IMR-90 (cell line): ENCODE results near the gene STK35. TPM values are rescaled to one million over a fixed set of nuclear protein-coding genes. Genes with fewer than 3 reads are reported as not detected.

ENCODE experiments used
- ATAC-seq: fragments of 200-7000 bp; cut with Tn5 transposase; 2 replicates; pipeline ENCODE4 v1.9.1; 2020; ENCODE audit warnings: low read depth, mild to moderate bottlenecking, moderate library complexity
- BruUV-seq: library from RNA; stranded (reverse); fragments of 400-500 nt; replicated peaks from 2 replicates; lab custom pipeline; 2021; lab: Mats Ljungman, UMichigan
- CTCF ChIA-PET: fragments of 300-600 bp; formaldehyde crosslinking; extraction: SDS; loops from one replicate; lab custom pipeline; 2021; ENCODE audit warnings: antibody characterized with exemption; lab: Yijun Ruan, JAX
- POLR2A ChIA-PET: fragments of 300-600 bp; sonication (Branson Sonifier 250); formaldehyde crosslinking; loops from one replicate; lab custom pipeline; 2022; ENCODE audit warnings: antibody characterized with exemption; ENCODE audit not compliant: unreplicated experiment; lab: Charles Lee
- DNase-seq: peaks from one replicate; pipeline ENCODE4 v3.0.0; 2013
- H2AFZ ChIP-seq: replicated peaks from 2 replicates; pipeline ENCODE3; 2013; ENCODE audit warnings: low read length, mild to moderate bottlenecking; ENCODE audit not compliant: poor library complexity
- H2AK5ac ChIP-seq: 2 replicates; pipeline ENCODE4 v1.6.1; 2013; ENCODE audit warnings: low read depth, low read length, inconsistent platforms
- H2AK9ac ChIP-seq: replicated peaks from 2 replicates; pipeline ENCODE3; 2013; ENCODE audit warnings: mild to moderate bottlenecking, low read depth, low read length, moderate library complexity; ENCODE audit not compliant: poor library complexity
- H2BK120ac ChIP-seq: 2 replicates; pipeline ENCODE4 v1.6.1; 2013; ENCODE audit warnings: low read depth, low read length, inconsistent platforms
- H2BK15ac ChIP-seq: 3 replicates; pipeline ENCODE4 v1.6.1; 2013; ENCODE audit warnings: low read depth, low read length, inconsistent platforms
- H2BK20ac ChIP-seq: 2 replicates; pipeline ENCODE4 v1.6.1; 2013; ENCODE audit warnings: low read depth, mild to moderate bottlenecking, inconsistent platforms, low read length, moderate library complexity
- H2BK5ac ChIP-seq: 2 replicates; pipeline ENCODE4 v1.6.1; 2013; ENCODE audit warnings: mild to moderate bottlenecking, low read depth, low read length, inconsistent platforms; ENCODE audit not compliant: poor library complexity, severe bottlenecking
- H3K14ac ChIP-seq: replicated peaks from 2 replicates; pipeline ENCODE4 v1.6.1; 2013; ENCODE audit warnings: low read depth, low read length, inconsistent platforms
- H3K18ac ChIP-seq: 2 replicates; pipeline ENCODE4 v1.6.1; 2013; ENCODE audit warnings: low read depth, low read length, control low read depth
- H3K23ac ChIP-seq: 2 replicates; pipeline ENCODE4 v1.6.1; 2013; ENCODE audit warnings: low read depth, low read length, inconsistent platforms
- H3K27ac ChIP-seq: 2 replicates; pipeline ENCODE4 v1.5.1; 2013; ENCODE audit warnings: mild to moderate bottlenecking, control low read depth, low read length; ENCODE audit not compliant: insufficient read depth
- H3K27me3 ChIP-seq: 2 replicates; pipeline ENCODE4 v1.6.1; 2013; ENCODE audit warnings: low read length; ENCODE audit not compliant: control insufficient read depth, insufficient read depth
- H3K36me3 ChIP-seq: 2 replicates; pipeline ENCODE4 v1.6.1; 2013; ENCODE audit warnings: low read length, mixed read lengths; ENCODE audit not compliant: control insufficient read depth, insufficient read depth
- H3K4ac ChIP-seq: 2 replicates; pipeline ENCODE4 v1.6.1; 2013; ENCODE audit warnings: low read depth, low read length, inconsistent platforms
- H3K4me1 ChIP-seq: 2 replicates; pipeline ENCODE4 v1.6.1; 2013; ENCODE audit warnings: low read length, mixed read lengths; ENCODE audit not compliant: control insufficient read depth, insufficient read depth
- H3K4me2 ChIP-seq: 2 replicates; pipeline ENCODE4 v1.6.1; 2013; ENCODE audit warnings: low read depth, mild to moderate bottlenecking, control low read depth, low read length, moderate library complexity
- H3K4me3 ChIP-seq: 2 replicates; pipeline ENCODE4 v1.5.1; 2013; ENCODE audit warnings: low read depth, mild to moderate bottlenecking, control low read depth, low read length, moderate library complexity; ENCODE audit not compliant: insufficient read depth
- H3K56ac ChIP-seq: 2 replicates; pipeline ENCODE4 v1.6.1; 2013; ENCODE audit warnings: low read length, inconsistent platforms; ENCODE audit not compliant: insufficient read depth; ENCODE audit errors: extremely low read depth
- H3K79me1 ChIP-seq, 2 experiments: 2 replicates each; pipeline ENCODE4 v1.6.1; 2013; ENCODE audit warnings: low read length in 2 of 2, inconsistent platforms in 1 of 2, low read depth in 1 of 2
- H3K9ac ChIP-seq: 2 replicates; pipeline ENCODE4 v1.6.1; 2013; ENCODE audit warnings: low read depth, low read length, control low read depth
- H3K9me1 ChIP-seq: 2 replicates; pipeline ENCODE4 v1.6.1; 2013; ENCODE audit warnings: low read length, inconsistent platforms; ENCODE audit not compliant: insufficient read depth
- H3K9me3 ChIP-seq: 2 replicates; pipeline ENCODE4 v1.6.1; 2013; ENCODE audit warnings: low read length; ENCODE audit not compliant: control insufficient read depth, insufficient read depth
- H4K20me1 ChIP-seq: 2 replicates; pipeline ENCODE4 v1.6.1; 2013; ENCODE audit warnings: low read length, inconsistent platforms; ENCODE audit not compliant: insufficient read depth
- H4K5ac ChIP-seq: 2 replicates; pipeline ENCODE4 v1.6.1; 2013; ENCODE audit warnings: mild to moderate bottlenecking, low read depth, low read length, control low read depth
- H4K8ac ChIP-seq, 2 experiments: 2 replicates each; pipeline ENCODE4 v1.6.1; 2013; ENCODE audit warnings: low read depth in 2 of 2, low read length in 2 of 2, control low read depth in 1 of 2, inconsistent platforms in 1 of 2
- H4K91ac ChIP-seq: 2 replicates; pipeline ENCODE4 v1.6.1; 2013; ENCODE audit warnings: low read depth, low read length, inconsistent platforms; ENCODE audit not compliant: insufficient read depth
- BHLHE40 ChIP-seq: fragments of 150-350 bp; IDR thresholded peaks from 2 replicates; pipeline ENCODE4 v1.6.1; 2016; ENCODE audit warnings: mild to moderate bottlenecking, low read depth, low read length
- CEBPB ChIP-seq: IDR thresholded peaks from 2 replicates; pipeline ENCODE4 v1.6.1; 2012; ENCODE audit warnings: low read depth, low read length, improper control_type of control experiment
- CHD1 ChIP-seq: IDR thresholded peaks from 2 replicates; pipeline ENCODE4 v1.6.1; 2012; ENCODE audit warnings: low read depth, low read length, improper control_type of control experiment
- ELK1 ChIP-seq: fragments of 150-350 bp; IDR thresholded peaks from 2 replicates; pipeline ENCODE4 v1.6.1; 2016; ENCODE audit warnings: low read depth, mild to moderate bottlenecking, low read length, moderate library complexity, borderline replicate concordance
- FOS ChIP-seq: fragments of 150-350 bp; IDR thresholded peaks from 2 replicates; pipeline ENCODE4 v1.6.1; 2016; ENCODE audit warnings: low read depth, low read length
- MAZ ChIP-seq: IDR thresholded peaks from 2 replicates; pipeline ENCODE4 v1.6.1; 2012; ENCODE audit warnings: low read depth, mild to moderate bottlenecking, low read length, improper control_type of control experiment, moderate library complexity, borderline replicate concordance
- MXI1 ChIP-seq: IDR thresholded peaks from 2 replicates; pipeline ENCODE4 v1.6.1; 2012; ENCODE audit warnings: low read depth, mild to moderate bottlenecking, low read length, moderate library complexity, borderline replicate concordance
- NFE2L2 ChIP-seq: fragments of 150-350 bp; IDR thresholded peaks from 2 replicates; pipeline ENCODE4 v1.6.1; 2016; ENCODE audit warnings: low read depth, mild to moderate bottlenecking, low read length
- POLR2A ChIP-seq: IDR thresholded peaks from 2 replicates; pipeline ENCODE4 v1.6.1; 2012; ENCODE audit warnings: mild to moderate bottlenecking, low read depth, low read length
- RCOR1 ChIP-seq: IDR thresholded peaks from 2 replicates; pipeline ENCODE4 v1.6.1; 2012; ENCODE audit warnings: mild to moderate bottlenecking, low read length, improper control_type of control experiment; ENCODE audit not compliant: insufficient replicate concordance
- RFX5 ChIP-seq: IDR thresholded peaks from 2 replicates; pipeline ENCODE4 v1.8.0; 2012; ENCODE audit warnings: low read depth, mild to moderate bottlenecking, low read length, moderate library complexity
- SMC3 ChIP-seq: fragments of 150-350 bp; IDR thresholded peaks from 2 replicates; pipeline ENCODE4 v1.6.1; 2016; ENCODE audit warnings: low read depth, mild to moderate bottlenecking, antibody characterized with exemption, low read length, moderate library complexity
- WGBS, 2 experiments: methylation state at CpG; one replicate each; pipeline versions ENCODE4 v1.1.5 to v1.1.7; 2013; ENCODE audit warnings: missing lambda C conversion rate in 2 of 2; ENCODE audit not compliant: insufficient read length in 1 of 2; ENCODE audit errors: extremely low coverage in 2 of 2; 5-methylcytosine and 5-hydroxymethylcytosine counted together
- dilution Hi-C: fragments of 300-500 bp; cut with HindIII; formaldehyde crosslinking; loops from one replicate; pipeline ENCODE4 v1.14.3; 2018; ENCODE audit warnings: low sequenced_read_pairs; ENCODE audit not compliant: unreplicated experiment
- in situ Hi-C: fragments of 300-500 bp; cut with MboI; formaldehyde crosslinking; loops from 3 replicates; pipeline ENCODE4 v1.14.3; 2019; ENCODE audit warnings: low sequenced_read_pairs, inconsistent platforms, mixed read lengths
- intact Hi-C: fragments of 100-400 bp; cut with micrococcal nuclease; formaldehyde crosslinking; loops from 2 replicates; pipeline ENCODE4 v1.10.0; 2022
- polyA plus RNA-seq, 3 experiments: library from polyadenylated mRNA; depleted of rRNA; stranded (reverse); fragments of >200 nt; gene quantifications; 2 replicates each; pipeline ENCODE4 v1.2.3, GENCODE V29; 2012; ENCODE audit warnings: low replicate concordance in 1 of 3
- total RNA-seq: library from RNA; depleted of rRNA; stranded (reverse); fragments of >200 nt; gene quantifications from 2 replicates; pipeline ENCODE4 v1.2.3, GENCODE V29; 2012

Gene STK35
- total and polyA plus RNA-seq, 2 of the 4 experiments (the other 2 are of a cell fraction), result 11.1 to 12.0 TPM

- no peak overlapping the region for H3K56ac ChIP-seq
- no peaks in the 10 kb centered on the region for H3K36me3 ChIP-seq
- H4K5ac ChIP-seq, result no peak overlapping the region
- H3K4ac ChIP-seq, result no peak overlapping the region
- H3K9ac ChIP-seq, result no peak overlapping the region
- H3K14ac ChIP-seq, result no peak overlapping the region
- H3K9me1 ChIP-seq, result no peaks in the 10 kb centered on the region
- in situ Hi-C loops (no loop called here), dilution Hi-C loops (no loop called here), intact Hi-C loops (no loop called here)
- no peak overlapping the region for H2AK5ac ChIP-seq
- POLR2A ChIA-PET, result no interaction called here
- no peak overlapping the region for H4K8ac ChIP-seq
- no peak overlapping the region for H3K27ac ChIP-seq
- no peak overlapping the region for H2AK9ac ChIP-seq
- H3K79me1 ChIP-seq, result no peaks in the 10 kb centered on the region
- DNase-seq (no peak), ATAC-seq (no peak)
- no peak overlapping the region for H2BK15ac ChIP-seq
- BruUV-seq, result no TSS peak
- H3K4me2 ChIP-seq, result no peak overlapping the region
- H3K18ac ChIP-seq, result no peak overlapping the region
- TF ChIP-seq CEBPB (no peak), MAZ (no peak), ELK1 (no peak), NFE2L2 (no peak), RCOR1 (no peak), FOS (no peak), CHD1 (no peak), SMC3 (no peak), RFX5 (no peak), BHLHE40 (no peak), POLR2A (no peak), MXI1 (no peak)
- H2AFZ ChIP-seq, result no peak overlapping the region
- no peaks in the 10 kb centered on the region for H3K9me3 ChIP-seq
- H3K4me3 ChIP-seq, result no peak overlapping the region
- no peaks in the 10 kb centered on the region for H4K20me1 ChIP-seq
- no peaks in the 10 kb centered on the region for H3K4me1 ChIP-seq
- H2BK20ac ChIP-seq, result no peak overlapping the region
- H3K23ac ChIP-seq, result no peak overlapping the region
- CTCF ChIA-PET, result no interaction called here
- H3K27me3 ChIP-seq, result peaks cover 28% of the 10 kb centered on the region
- H2BK120ac ChIP-seq, result no peak overlapping the region
- no peak overlapping the region for H2BK5ac ChIP-seq
- WGBS, 2 experiments, result 75% methylated on average over 2 of the region's 5 CpGs; no CpG with 5 or more reads in 1 of the 2 experiments
- H4K91ac ChIP-seq, result no peak overlapping the region
Observed at GRCh38 chr20:2167112-2167511, 65.5 kb downstream of the STK35 start.
